ENCODE data around the gene PLA2G1B. TPM values are rescaled to one million over a fixed set of nuclear protein-coding genes. Genes with fewer than 3 reads are reported as not detected.
"Not testable (repeated sequence)": the region's sequence is repeated elsewhere in the genome, so short reads cannot be mapped to it uniquely, and the experiment has no call there.

PLA2G1B gene
- total RNA-seq, 6 donors from 2014 or later = 10.5 to 412 (median 70.3) TPM

DNA sequence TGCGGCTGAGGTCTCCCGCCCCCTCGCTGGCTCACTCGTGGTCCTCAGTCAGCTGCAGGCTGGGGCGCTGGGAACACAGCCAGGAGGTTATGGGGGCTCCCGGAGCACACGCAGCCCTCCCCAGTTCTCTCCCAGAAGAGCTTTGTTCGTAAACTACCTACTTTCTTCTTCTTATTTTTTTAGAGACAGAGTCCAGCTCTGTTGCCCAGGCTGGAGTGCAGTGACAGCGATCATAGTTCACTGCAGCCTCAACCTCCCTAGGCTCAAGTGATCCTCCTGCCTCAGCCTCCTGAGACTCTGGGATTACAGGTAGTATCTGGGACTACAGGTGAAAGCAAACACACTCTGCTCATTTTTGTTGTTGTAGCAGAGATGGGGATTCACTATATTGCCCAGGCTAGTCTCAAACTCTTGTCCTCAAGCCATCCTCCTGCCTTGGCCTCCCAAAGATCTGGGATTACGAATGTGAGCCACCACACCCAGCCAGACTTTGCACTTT, 15.5 kb upstream of the PLA2G1B start:
- no peak overlapping the region for H3K27ac ChIP-seq

GRCh38 chr12:120342175-120343038, 14.8 kb upstream of the PLA2G1B start:
- peaks cover 0 to 8% (median under 1%) of the 10 kb centered on the region in 4 donors for H3K9me3 ChIP-seq
- ATAC-seq (ENCODE audit: low FRiP score in 2 of 2) (no peak), DNase-seq (no peak)
- no peaks in the 10 kb centered on the region for H3K36me3 ChIP-seq
- no peak overlapping the region for H3K27ac ChIP-seq
- H3K4me1 ChIP-seq = peaks cover 0 to 13% (median 2%) of the 10 kb centered on the region in 4 donors
- no peak overlapping the region for H3K4me3 ChIP-seq
- H3K27me3 ChIP-seq = no peaks in the 10 kb centered on the region
- no peak for TF ChIP-seq POLR2A (IDR thresholded peaks at IDR 0.05)
- no peak for TF ChIP-seq EP300 (IDR thresholded peaks at IDR 0.05)
- TF ChIP-seq, protein P1, sequence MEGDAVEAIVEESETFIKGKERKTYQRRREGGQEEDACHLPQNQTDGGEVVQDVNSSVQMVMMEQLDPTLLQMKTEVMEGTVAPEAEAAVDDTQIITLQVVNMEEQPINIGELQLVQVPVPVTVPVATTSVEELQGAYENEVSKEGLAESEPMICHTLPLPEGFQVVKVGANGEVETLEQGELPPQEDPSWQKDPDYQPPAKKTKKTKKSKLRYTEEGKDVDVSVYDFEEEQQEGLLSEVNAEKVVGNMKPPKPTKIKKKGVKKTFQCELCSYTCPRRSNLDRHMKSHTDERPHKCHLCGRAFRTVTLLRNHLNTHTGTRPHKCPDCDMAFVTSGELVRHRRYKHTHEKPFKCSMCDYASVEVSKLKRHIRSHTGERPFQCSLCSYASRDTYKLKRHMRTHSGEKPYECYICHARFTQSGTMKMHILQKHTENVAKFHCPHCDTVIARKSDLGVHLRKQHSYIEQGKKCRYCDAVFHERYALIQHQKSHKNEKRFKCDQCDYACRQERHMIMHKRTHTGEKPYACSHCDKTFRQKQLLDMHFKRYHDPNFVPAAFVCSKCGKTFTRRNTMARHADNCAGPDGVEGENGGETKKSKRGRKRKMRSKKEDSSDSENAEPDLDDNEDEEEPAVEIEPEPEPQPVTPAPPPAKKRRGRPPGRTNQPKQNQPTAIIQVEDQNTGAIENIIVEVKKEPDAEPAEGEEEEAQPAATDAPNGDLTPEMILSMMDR (IDR thresholded peaks at IDR 0.05) = no peak
- TF ChIP-seq POLR2AphosphoS5 (IDR thresholded peaks at IDR 0.05) = no peak
- WGBS, 2 donors = 72 to 73% methylated on average over 19 to 26 of the region's 30 CpGs

More for the DNA sequence above, 15.5 kb upstream of the PLA2G1B start:
- no peak for DNase-seq
- no peak for TF ChIP-seq POLR2A (IDR thresholded peaks at IDR 0.05)
- TF ChIP-seq POLR2AphosphoS5 (IDR thresholded peaks at IDR 0.05) = no peak
- no peak for TF ChIP-seq EP300 (IDR thresholded peaks at IDR 0.05)
- TF ChIP-seq, protein P1 (IDR thresholded peaks at IDR 0.05) = no peak
- ATAC-seq (ENCODE audit: low FRiP score in 2 of 2) = no peak
- Histone ChIP-seq H3K9me3 (peaks cover 0 to 2% (median 0%) of the 10 kb centered on the region in 4 donors), H3K4me3 (no peak overlapping the region), H3K4me1 (peaks cover 0 to 17% (median 2%) of the 10 kb centered on the region in 4 donors), H3K36me3 (no peaks in the 10 kb centered on the region), H3K27me3 (no peaks in the 10 kb centered on the region)
- WGBS, 2 donors = 72 to 79% methylated on average over 7 to 9 of the region's 10 CpGs

- ATAC-seq (ENCODE audit: low FRiP score in 2 of 2) = no peak
- WGBS, 2 donors = 66 to 78% methylated on average over 4 of the region's 4 CpGs
- no peak for DNase-seq
Measured at GRCh38 chr12:120339256-120339655, 11.7 kb upstream of the PLA2G1B start.

GRCh38 chr12:120337730-120338129, 10.2 kb upstream of the PLA2G1B start:
- Histone ChIP-seq H3K36me3 (no peaks in the 10 kb centered on the region), H3K27ac (no peak overlapping the region), H3K9me3 (peaks cover 0 to 19% (median under 1%) of the 10 kb centered on the region in 4 donors), H3K4me1 (peaks cover 0 to 4% (median 2%) of the 10 kb centered on the region in 4 donors), H3K27me3 (no peaks in the 10 kb centered on the region), H3K4me3 (no peak overlapping the region)
- DNase-seq = no peak
- ATAC-seq (ENCODE audit: low FRiP score in 2 of 2) = no peak
- whole genome bisulfite sequencing, 2 donors = 94 to 95% methylated on average over 2 of the region's 2 CpGs
- TF ChIP-seq POLR2AphosphoS5 (IDR thresholded peaks at IDR 0.05) = no peak
- TF ChIP-seq, protein P1 (IDR thresholded peaks at IDR 0.05) = no peak
- TF ChIP-seq EP300 (IDR thresholded peaks at IDR 0.05) = no peak
- TF ChIP-seq POLR2A (IDR thresholded peaks at IDR 0.05) = no peak

More at GRCh38 chr12:120339256-120339655, 11.7 kb upstream of the PLA2G1B start:
- no peaks in the 10 kb centered on the region for H3K36me3 ChIP-seq
- H3K27me3 ChIP-seq = no peaks in the 10 kb centered on the region
- H3K9me3 ChIP-seq = peaks cover 0 to 19% (median under 1%) of the 10 kb centered on the region in 4 donors
- TF ChIP-seq EP300 (IDR thresholded peaks at IDR 0.05) (no peak), POLR2AphosphoS5 (IDR thresholded peaks at IDR 0.05) (no peak), POLR2A (IDR thresholded peaks at IDR 0.05) (no peak)
- TF ChIP-seq, protein P1 (IDR thresholded peaks at IDR 0.05) = no peak
- H3K4me3 ChIP-seq = no peak overlapping the region
- H3K27ac ChIP-seq = no peak overlapping the region
- peaks cover 0 to 4% (median 2%) of the 10 kb centered on the region in 4 donors for H3K4me1 ChIP-seq

- not testable (repeated sequence) for DNase-seq; H3K4me3 ChIP-seq; H3K36me3 ChIP-seq; H3K4me1 ChIP-seq; H3K27ac ChIP-seq; H3K27me3 ChIP-seq; ATAC-seq (ENCODE audit: low FRiP score in 2 of 2)
- peaks cover 0 to 19% (median under 1%) of the 10 kb centered on the region in 4 donors for H3K9me3 ChIP-seq
- 97 to 100% methylated on average over 2 of the region's 2 CpGs for WGBS, 2 donors
Measured at GRCh38 chr12:120336392-120336791, 8.8 kb upstream of the PLA2G1B start.

Data from upper lobe of left lung (tissue), 6 donors.